OCI-LY7 (cell line): Measurements from ENCODE around the gene CTSZ.

Experiments used
- CTCF ChIP-seq: fragments of 200-600 bp; sonication (generic); conservative IDR thresholded peaks from 2 replicates; pipeline ENCODE4 v1.5.1; 2014; ENCODE audit warnings: mild to moderate bottlenecking, antibody characterized with exemption, low read length, moderate library complexity, mixed read lengths
- EZH2phosphoT487 ChIP-seq: fragments of 200-600 bp; sonication (generic); IDR thresholded peaks from 2 replicates; pipeline ENCODE4 v1.6.1; 2018; ENCODE audit warnings: low read depth, borderline replicate concordance, mild to moderate bottlenecking, mixed run types, antibody characterized with exemption, low read length, moderate library complexity, mixed read lengths

GRCh38 chr20:59023616-59024015 is 16.6 kb upstream of the CTSZ start:
- TF ChIP-seq CTCF (no peak), EZH2phosphoT487 (no peak)
